Natural killer cell (primary cell): Measurements from ENCODE around the gene AUH. TPM values are rescaled to one million over a fixed set of nuclear protein-coding genes. Genes with fewer than 3 reads are reported as not detected.
A peak's percentile ranks its signal among the peaks of the same experiment; 100 is the strongest.
"Not testable (repeated sequence)": the region's sequence is repeated elsewhere in the genome, so short reads cannot be mapped to it uniquely, and the experiment has no call there.

ENCODE experiments used
- ATAC-seq, 3 donors: fragments of 150-1000 bp in 2 of 3; fragments of 200-7000 bp in 1 of 3; cut with Tn5 transposase; 1 replicate in 1 of 3; 2 replicates in 2 of 3; pipeline ENCODE4 v1.10.0; 2021; ENCODE audit warnings: mild to moderate bottlenecking in 2 of 3, moderate library complexity in 2 of 3
- DNase-seq, 2 donors: peaks; one replicate each; pipeline versions ENCODE4 v3.0.0 to v3.0.0-alpha.2; 2013 to 2021; ENCODE audit warnings: mixed read lengths in 1 of 2
- H3K27ac ChIP-seq: one replicate; pipeline ENCODE4 v1.5.1; 2013; ENCODE audit warnings: mild to moderate bottlenecking, low read length
- H3K27me3 ChIP-seq: one replicate; pipeline ENCODE4 v1.6.1; 2013; ENCODE audit warnings: low read length; ENCODE audit not compliant: control insufficient read depth, insufficient read depth
- H3K36me3 ChIP-seq: one replicate; pipeline ENCODE4 v1.6.1; 2013; ENCODE audit warnings: low read length; ENCODE audit not compliant: control insufficient read depth, insufficient read depth
- H3K4me1 ChIP-seq: one replicate; pipeline ENCODE4 v1.6.1; 2013; ENCODE audit warnings: low read length; ENCODE audit not compliant: control insufficient read depth, insufficient read depth
- H3K4me3 ChIP-seq: one replicate; pipeline ENCODE4 v1.5.1; 2013; ENCODE audit warnings: low read length
- H3K9me3 ChIP-seq: one replicate; pipeline ENCODE4 v1.6.1; 2013; ENCODE audit warnings: low read length; ENCODE audit not compliant: control insufficient read depth, insufficient read depth
- H3K27ac Mint-ChIP-seq, 2 donors: one replicate each; pipeline ENCODE4 v1.8.0; 2022; ENCODE audit warnings: mild to moderate bottlenecking in 2 of 2, mixed read lengths in 2 of 2, moderate library complexity in 1 of 2
- H3K27me3 Mint-ChIP-seq, 2 donors: one replicate each; pipeline ENCODE4 v1.8.0; 2022; ENCODE audit warnings: low read depth in 2 of 2, mixed read lengths in 2 of 2
- H3K36me3 Mint-ChIP-seq: one replicate; pipeline ENCODE4 v1.8.0; 2022; ENCODE audit warnings: mixed read lengths
- H3K4me1 Mint-ChIP-seq, 2 donors: one replicate each; pipeline ENCODE4 v1.8.0; 2022; ENCODE audit warnings: mixed read lengths in 2 of 2
- H3K4me3 Mint-ChIP-seq: one replicate; pipeline ENCODE4 v1.8.0; 2022; ENCODE audit warnings: mild to moderate bottlenecking, moderate library complexity, mixed read lengths
- H3K9me3 Mint-ChIP-seq, 2 donors: one replicate each; pipeline ENCODE4 v1.8.0; 2022; ENCODE audit warnings: mixed read lengths in 2 of 2
- CTCF ChIP-seq: fragments of 200-600 bp; IDR thresholded peaks from one replicate; pipeline ENCODE4 v1.8.0; 2022; ENCODE audit warnings: antibody characterized with exemption
- WGBS: methylation state at CpG from one replicate; pipeline ENCODE4 v1.1.7; 2013; ENCODE audit warnings: missing lambda C conversion rate; ENCODE audit not compliant: insufficient coverage; 5-methylcytosine and 5-hydroxymethylcytosine counted together
- intact Hi-C: fragments of 100-400 bp; cut with micrococcal nuclease; formaldehyde crosslinking; loops from one replicate; pipeline ENCODE4 v1.14.2; 2022
- total RNA-seq, 4 donors: library from RNA; stranded (reverse); fragments of 120-200 nt in 1 of 4; gene quantifications; one replicate each; pipeline versions ENCODE4 v1.2.3 to v1.2.4, GENCODE V29; 2013 to 2022

AUH gene
- total RNA-seq, 3 donors from 2014 or later (not counting 1 experiment from before 2014, with no cell fraction given), result 26.7 to 36.6 (median 34.9) TPM

- Histone ChIP-seq H3K9me3 (no peaks in the 10 kb centered on the region), H3K36me3 (no peaks in the 10 kb centered on the region), H3K4me3 (no peak overlapping the region), H3K4me1 (peaks cover 16% of the 10 kb centered on the region), H3K27me3 (no peaks in the 10 kb centered on the region), H3K27ac (no peak overlapping the region)
- Mint-ChIP-seq H3K4me3 (no peak overlapping the region), H3K4me1 (peaks cover 18 to 19% of the 10 kb centered on the region in 2 donors), H3K27me3 (no peaks in the 10 kb centered on the region), H3K27ac (no peak overlapping the region), H3K9me3 (no peaks in the 10 kb centered on the region), H3K36me3 (no peaks in the 10 kb centered on the region)
- intact Hi-C loops, result loop anchor here (5.0 kb wide), 1 partner anchor 42 kb away; no protein-coding TSS in a partner anchor
- ATAC-seq (no peak), DNase-seq (no peak)
- WGBS, result 97% methylated on average over 2 of the region's 3 CpGs
- TF ChIP-seq CTCF, result no peak
These were observed 13.2 kb upstream of the AUH start for GRCh38 chr9:91374939-91375338.

DNA sequence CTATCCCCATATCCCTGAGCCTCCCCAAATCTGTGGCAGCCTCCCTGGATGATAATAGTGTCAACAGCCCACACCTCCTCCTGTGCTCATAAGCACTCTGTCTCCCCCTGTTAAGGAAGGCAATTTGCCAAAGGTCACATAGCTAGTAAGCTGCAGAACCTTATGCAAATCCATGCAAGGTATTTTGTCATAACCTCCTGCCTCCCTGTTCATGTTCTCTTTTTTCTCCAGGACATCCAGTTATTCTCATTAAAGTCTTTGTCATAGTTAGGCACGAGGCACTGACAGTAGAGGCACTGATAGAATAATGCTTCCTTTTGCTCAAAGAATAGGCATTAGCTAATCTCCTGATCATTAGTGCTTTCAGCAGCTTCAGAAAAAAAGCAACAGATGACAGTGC is 10.2 kb upstream of the AUH start:
- ATAC-seq, result no peak
- 93% methylated on average over 1 of the region's 1 CpG for WGBS
- Mint-ChIP-seq H3K4me1 (peaks cover 12 to 19% of the 10 kb centered on the region in 2 donors), H3K4me3 (no peak overlapping the region), H3K27me3 (peaks cover 0 to 2% of the 10 kb centered on the region in 2 donors), H3K27ac (no peak overlapping the region), H3K9me3 (no peaks in the 10 kb centered on the region), H3K36me3 (no peaks in the 10 kb centered on the region)
- H3K9me3 ChIP-seq, result no peaks in the 10 kb centered on the region
- no peak overlapping the region for H3K27ac ChIP-seq
- no peak for DNase-seq
- TF ChIP-seq CTCF, result no peak
- H3K4me3 ChIP-seq, result no peak overlapping the region
- H3K4me1 ChIP-seq, result peaks cover 16% of the 10 kb centered on the region
- no peaks in the 10 kb centered on the region for H3K36me3 ChIP-seq
- no peaks in the 10 kb centered on the region for H3K27me3 ChIP-seq
- intact Hi-C loops, result no loop called here

DNA sequence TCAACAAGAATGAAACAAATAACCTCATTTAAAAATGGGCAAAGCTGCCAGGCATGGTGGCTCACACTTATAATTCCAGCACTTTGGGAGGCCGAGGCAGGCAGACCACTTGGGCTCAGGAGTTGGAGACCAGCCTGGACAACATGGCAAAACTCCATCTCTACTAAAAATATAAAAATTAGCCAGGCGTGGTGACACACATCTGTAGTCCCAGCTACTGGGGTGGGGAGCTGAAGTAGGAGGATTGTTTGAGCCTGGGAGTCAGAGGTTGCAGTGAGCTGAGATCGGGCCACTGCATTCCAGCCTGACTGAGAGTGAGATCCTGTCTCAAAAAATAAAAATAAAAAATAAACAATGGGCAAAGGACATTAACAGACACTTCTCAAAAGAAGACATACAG is 8.3 kb upstream of the AUH start:
- intact Hi-C loops, H3K9me3 ChIP-seq, H3K4me3 ChIP-seq, H3K36me3 Mint-ChIP-seq, H3K27me3 Mint-ChIP-seq, ATAC-seq, H3K36me3 ChIP-seq, H3K27ac ChIP-seq, H3K27ac Mint-ChIP-seq, H3K27me3 ChIP-seq, H3K4me3 Mint-ChIP-seq, DNase-seq, H3K9me3 Mint-ChIP-seq, H3K4me1 Mint-ChIP-seq, H3K4me1 ChIP-seq: not testable (repeated sequence)
- 93% methylated on average over 3 of the region's 3 CpGs for WGBS

- Histone ChIP-seq H3K27ac (no peak overlapping the region), H3K36me3 (no peaks in the 10 kb centered on the region), H3K4me3 (no peak overlapping the region), H3K4me1 (peaks cover 14% of the 10 kb centered on the region), H3K9me3 (no peaks in the 10 kb centered on the region), H3K27me3 (no peaks in the 10 kb centered on the region)
- Mint-ChIP-seq H3K27ac (no peak overlapping the region), H3K9me3 (no peaks in the 10 kb centered on the region), H3K27me3 (peaks cover 0 to 2% of the 10 kb centered on the region in 2 donors), H3K36me3 (no peaks in the 10 kb centered on the region), H3K4me1 (peaks cover 17 to 22% of the 10 kb centered on the region in 2 donors), H3K4me3 (peak overlapping the region; percentile 25)
- intact Hi-C loops, result loop anchor here (10.0 kb wide), 1 partner anchor 270 kb away; no protein-coding TSS in a partner anchor
- no peak for TF ChIP-seq CTCF
- 99% methylated on average over 3 of the region's 3 CpGs for WGBS
- DNase-seq (no peak), ATAC-seq (no peak)
These were observed 3.0 kb upstream of the AUH start for GRCh38 chr9:91364702-91365101.
